ENCODE measurements around the gene KRT73.

KRT73 gene
- total RNA-seq, result 1.1 to 6.7 (median 3.5) reads per million in 4 experiments

DNA sequence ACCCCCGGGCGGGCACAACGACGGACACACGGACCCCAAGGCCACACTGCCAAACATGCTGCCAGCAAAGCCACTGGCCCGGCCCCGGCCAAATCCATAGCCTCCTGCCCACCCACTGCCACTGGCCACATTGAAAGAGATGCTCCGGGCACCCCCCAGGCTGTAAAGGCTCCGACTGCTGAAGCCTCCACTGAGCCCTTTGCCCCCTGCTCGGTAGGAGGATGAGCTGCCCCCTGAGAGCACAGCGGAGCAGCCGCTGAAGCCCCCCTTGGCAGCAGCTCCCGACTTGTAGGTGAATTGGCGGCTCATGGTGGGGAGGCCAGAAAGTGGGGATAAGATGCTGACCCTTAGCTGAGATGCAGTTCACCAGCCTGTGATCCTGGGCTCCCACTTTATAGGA is at the start of gene KRT73:
KRT73 (minus strand) TSS at position 344 of the 400 bp plus-strand sequence; CDS start at position 309, 35 bp downstream.
- DNase-seq, result no peak

DNA sequence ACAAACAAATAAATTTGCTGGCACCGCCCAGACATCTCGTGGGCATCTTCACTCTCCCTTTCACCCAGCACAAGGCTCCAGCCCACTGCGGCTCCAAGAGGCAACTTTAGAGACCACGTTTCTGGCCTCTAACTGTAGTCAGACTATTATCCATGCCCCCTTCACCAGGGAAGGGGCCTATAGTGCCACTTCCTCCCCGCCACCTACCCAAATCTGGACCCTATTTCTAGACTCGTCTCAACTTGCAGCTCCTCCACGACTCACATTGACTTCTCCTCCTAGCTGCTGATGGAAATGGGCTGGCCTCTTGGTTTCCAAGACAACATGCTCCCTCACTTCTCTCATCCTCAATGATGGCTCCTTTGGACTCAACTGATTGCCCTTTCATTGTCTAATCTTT is 49.6 kb upstream of the KRT73 start:
- DNase-seq, result no peak

DNA sequence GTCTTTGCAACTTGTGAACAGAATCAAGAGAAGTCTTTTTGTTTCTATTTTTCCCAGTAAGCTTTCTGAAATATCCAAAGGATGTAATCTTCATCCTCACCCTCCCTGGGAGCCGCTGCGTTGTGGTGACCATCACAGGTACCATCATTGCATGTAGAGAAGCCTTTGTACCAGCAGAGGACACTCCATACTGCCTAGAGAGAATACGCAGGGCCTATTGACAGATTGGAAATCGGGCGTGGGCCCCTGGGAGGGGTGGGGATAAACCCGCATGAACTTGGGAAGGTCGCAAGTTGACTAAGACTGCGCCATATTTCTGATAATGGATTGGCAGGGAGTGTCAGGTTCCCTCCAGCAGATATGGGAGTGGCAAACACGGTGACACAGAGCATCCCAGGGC is 49.1 kb upstream of the KRT73 start:
- DNase-seq, result no peak

DNA sequence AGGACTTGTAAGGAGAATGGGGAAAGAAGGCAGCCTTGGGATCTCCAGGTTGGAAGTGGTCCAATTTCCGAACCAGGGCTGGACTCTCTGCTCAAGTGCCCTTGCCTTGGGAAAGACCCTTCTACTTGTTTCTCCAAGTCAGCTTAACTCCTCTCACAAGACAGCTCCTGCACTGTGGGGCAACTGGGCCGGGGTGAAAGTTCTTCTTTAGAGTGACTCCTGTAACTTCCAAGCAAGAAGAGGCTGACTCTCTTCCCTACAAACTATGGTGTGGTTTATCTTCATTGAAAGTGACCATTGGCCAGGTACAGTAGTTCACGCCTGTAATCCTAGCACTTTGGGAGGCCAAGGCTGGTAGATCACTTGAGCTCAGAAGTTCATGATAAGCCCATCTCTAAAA is 48.1 kb upstream of the KRT73 start:
- DNase-seq, result no peak

DNA sequence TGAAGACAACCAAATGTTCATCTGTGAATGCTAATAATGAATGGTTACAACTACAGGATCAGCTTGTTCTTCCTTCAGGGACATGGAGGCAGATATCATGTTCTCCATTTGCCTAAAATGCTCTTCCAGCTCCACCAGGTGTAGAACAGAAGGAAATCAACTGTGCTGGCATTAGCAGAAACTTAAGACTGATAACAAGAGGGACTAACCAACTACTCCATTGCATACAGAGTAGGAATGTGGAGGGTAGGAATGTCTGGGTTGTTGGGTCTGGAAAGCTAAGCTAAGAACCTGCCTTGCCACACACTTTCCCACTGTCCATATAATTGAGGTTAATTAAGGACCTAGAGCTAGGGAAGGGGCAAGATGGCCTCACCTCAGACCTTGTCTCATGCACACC is 45.1 kb upstream of the KRT73 start:
- DNase-seq, result no peak

DNA sequence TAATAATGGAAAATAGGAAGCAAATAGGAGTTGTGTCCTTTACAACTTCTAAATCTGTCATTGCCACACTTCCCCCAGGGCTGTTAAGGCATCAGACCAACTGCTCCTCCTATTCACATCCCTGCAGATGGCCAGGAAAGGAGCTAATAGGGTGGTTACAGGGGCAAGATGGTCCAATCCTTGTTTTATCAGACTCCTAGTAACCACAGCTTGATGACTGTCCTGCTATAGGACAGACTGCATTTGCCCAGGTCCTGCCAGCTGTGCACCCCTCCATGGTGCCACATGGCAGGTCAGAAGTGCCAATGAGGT is 44.5 kb upstream of the KRT73 start:
- DNase-seq, result no peak

DNA sequence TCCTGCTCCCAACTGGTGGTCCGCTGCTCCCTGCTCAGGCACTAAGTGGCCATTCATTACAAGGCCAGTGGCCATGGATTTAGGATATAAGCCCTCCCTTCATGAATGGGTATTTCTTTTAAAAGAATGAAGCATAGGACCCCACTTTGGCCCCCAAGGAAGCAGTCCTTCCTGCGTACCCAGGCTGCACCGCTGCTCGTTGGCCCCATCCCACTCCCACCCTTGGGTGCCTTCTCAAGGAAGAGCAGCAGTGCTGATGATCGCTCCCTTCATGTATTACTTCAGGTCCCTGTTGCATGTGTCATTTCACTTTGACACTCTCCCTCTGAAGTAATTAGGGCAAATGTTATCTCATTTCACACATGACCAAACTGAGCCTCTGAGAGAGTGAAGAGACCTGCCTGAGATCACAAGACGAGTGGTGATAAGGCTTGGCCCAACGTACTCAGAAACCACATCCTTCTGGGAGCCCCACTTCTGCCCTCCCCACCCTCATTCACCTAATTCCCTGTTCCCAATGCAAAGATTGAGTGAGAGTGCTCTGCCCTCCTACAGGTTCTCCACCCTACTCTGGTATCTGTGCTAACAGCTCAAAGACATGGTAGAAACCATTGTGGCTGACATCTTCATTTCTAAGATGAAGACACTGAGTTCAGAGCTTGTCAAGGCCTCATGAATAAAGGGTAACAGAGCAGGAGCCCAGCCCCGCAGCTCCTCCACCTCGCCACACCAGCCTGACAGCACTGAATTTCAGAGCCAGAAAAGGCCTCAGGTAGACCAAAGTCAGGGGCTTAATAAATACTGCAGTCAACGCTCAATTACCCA is 43.9 kb upstream of the KRT73 start:
- no peak for DNase-seq

DNA sequence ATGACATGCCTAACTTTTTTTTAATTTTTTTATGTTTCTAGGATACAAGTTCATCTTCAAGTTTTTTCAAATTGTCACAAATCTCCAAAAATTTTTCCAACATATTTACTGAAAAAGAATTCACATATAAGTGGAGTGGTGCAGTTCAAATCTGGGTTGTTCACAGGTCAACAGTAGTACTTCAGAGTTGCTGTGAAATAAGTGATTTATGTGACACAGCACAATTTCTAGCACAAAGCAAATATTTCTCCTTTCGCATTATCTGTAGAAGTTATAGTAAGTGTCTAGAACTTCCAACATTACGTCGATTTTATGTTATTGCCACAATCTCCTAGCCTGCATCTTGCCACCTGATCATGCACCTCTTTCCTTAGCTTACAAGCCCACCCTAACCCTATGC is 43.3 kb upstream of the KRT73 start:
- no peak for DNase-seq

DNA sequence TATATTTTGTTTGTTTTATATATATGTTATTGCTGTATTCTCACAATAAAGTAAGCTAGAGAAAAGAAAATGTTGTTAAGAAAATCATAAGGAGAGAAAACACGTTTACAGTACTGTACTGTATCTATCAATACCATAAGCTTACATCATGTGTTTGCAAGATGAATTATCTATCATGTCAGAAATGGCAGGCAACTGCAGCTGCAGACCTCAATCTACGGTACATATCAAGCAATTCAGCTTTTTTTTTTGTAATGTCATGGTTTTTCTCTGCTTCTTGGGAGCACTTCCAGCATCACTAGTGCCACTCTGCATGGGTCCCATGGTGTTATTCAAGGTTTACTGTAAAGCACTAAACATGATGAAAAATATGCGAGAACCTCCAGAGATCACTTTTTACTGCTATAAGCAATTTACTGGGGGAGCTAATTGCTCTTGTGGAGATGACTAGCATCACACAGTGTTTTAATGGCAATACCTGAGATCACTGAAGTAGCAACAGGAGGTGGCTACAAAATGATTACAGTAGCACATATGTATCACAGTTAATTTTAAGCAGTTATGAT is 42.7 kb upstream of the KRT73 start:
- DNase-seq, result no peak

DNA sequence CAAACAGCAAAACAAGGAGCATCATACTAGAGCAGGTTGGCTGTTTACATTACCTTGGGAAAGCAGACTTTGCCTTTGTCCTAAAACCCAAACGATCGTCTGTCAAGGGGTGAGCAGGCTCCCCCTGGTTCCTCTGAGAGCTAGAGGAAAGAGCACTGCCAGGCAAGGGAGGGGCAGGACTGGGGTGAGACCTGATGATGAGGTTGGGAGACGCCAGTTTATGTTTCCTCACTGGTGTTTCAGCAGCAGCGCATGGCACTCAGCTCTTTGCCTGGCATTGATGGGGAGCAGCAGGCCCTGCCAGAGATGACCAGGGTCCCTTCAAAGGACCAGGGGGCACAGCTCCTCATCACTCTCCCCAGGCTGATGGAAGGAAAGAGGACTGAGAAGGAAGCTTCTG is 41.6 kb upstream of the KRT73 start:
- no peak for DNase-seq

DNA sequence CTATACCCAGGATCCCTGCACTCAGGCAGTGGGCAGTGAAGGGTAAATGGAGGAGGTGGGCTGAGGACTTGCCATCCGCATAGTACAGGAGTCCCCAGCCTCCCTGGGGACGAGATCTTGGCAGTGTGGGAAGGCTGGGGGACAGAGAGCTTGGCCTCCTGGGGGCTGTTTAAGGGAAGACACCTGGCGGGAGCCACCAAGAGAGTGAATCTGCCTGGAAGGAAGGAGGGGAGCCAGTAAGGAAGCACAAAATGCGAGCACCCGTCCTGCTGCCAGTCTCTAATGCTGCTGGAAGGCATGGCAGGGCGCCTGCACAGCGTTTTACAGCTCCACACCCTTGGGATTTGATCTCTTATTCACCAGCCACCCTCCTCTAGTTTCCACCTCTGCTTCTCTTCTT is 41.0 kb upstream of the KRT73 start:
- DNase-seq, result no peak

DNA sequence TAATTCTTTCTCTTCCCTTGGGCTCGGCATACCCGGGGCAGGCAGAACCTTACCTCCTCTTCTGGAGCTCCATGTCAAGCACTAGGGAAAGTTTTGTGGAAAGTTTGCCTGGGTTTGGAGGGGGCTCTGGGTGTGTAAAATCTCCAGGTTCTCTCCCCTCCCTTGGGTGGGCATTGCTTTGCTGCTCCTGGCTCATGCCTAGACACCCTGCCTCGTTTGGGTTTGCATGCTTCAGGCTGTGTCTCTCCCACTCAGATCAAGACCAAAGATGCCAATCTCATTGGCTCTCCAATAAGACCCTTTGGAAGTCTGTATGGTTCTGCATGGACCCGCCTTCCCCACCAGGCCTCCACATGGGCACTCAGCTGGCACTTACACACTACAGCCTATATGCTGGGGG is 39.8 kb upstream of the KRT73 start:
- DNase-seq, result no peak

DNA sequence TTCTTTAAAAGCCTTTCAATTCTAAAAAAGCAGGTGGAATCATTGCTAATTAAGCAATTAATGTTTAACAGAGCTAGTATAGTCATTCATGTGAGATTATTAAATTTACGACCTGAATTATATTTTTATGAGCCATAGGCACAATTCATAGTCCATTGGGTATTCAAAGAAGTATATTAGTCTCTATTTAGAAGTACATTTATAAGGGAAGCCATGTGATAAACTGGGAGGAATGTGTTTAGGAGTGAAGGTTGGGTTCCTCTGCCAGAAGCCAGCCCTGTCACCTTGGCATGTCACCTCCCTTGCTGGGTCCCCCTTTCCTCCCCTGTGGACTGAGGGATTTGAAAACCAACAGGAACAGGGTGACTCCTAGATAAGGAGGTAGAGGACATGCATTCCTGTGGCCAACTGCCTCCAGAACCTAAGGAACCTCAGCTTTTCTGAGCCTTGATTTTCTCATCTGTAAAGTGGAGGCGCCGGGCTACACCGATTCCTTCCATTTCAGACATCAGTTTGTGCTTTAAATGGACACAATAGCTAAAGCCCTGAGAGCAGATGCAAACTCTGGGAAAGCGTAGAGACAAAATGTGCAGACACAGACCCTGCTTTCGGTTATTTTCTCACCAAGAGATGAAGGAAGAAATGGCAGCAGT is 39.0 kb upstream of the KRT73 start:
- DNase-seq, result no peak

DNA sequence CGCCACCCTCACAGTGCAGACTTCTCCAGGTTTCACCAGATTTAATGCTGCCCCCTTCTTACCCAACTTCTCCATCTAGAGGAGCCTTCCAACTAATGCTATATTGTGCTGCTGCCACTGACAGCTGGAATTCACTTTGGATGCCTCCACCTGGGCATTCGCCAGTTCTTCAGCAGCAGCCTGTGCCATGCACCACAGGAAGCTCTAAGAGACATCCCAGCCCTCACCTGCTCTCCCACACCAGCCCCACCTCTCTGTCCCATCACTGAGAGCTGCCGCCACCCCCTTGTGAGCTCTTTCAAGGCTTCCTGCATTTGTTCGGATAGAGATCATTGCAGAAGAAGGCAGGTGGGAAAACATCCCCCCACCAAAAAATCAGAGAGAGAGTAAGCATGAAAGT is 38.3 kb upstream of the KRT73 start:
- DNase-seq, result no peak

DNA sequence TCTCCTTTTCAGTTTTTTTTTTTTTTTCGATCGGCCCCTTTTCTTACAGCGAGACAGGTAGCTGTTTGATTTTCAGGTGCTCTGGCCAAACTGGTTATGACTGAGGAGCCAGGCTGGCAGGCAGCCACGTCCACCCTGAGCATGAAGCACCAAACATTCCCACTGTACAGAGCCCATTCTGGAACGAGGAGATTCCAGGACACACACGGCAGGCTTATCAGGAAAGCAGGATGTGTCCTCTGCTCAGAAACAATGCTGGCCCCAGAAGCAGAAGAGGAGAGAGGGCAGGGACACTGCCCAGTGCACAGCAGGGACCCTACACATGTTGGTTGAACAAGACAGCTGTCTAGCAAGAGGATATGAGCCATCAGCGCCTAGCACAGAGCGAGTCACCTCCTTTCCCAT is 37.4 kb upstream of the KRT73 start:
- DNase-seq, result no peak

DNA sequence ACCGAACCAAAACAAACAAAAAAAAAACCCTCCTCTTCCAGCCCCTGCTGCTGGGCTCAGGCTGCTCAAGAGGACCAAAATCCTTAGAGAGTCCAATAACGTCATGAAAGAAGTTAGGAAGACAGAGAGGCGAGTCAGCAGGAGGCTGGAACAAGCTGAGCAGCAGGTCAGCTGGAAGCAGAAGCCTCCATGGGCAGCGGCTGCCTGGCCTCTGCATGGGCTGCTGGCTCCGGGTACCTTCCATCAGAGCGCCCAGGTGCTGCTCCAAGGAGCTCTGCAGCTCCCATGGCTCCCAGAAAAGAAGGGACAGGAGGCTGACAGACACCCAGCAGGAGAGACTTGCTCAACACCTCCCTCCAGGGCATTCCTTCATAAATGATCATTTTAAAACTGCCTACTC is 36.9 kb upstream of the KRT73 start:
- DNase-seq, result no peak

DNA sequence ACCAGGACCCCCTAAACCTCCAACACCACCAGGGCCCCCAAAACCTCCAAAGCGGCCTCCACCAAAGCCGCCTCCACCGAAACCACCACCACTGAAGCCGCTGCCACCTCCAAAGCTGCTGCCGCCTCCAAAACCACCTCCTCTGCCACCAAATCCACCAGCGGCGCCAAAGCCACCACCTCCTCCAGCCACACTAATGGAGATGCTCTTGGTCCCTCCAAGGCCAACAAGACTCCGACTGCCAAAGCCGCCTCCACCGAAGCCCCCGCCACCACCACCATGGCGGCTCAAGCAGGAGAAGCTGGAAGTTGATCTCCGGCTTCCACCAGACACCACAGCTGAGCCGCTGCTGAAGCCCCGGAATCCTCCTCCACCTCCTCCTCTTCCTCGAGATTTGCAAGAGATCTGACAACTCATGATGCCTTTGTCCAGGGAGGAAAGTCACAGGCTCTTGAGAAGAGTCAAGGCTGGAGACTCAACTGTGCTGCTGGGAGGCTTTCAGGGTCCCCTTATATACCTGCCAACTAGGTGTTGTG is 33.4 kb upstream of the KRT73 start, which contains the start of gene KRT2:
KRT2 (minus strand) TSS at position 486 of the 536 bp plus-strand sequence; CDS start at position 417, 69 bp downstream.
- DNase-seq, result no peak

DNA sequence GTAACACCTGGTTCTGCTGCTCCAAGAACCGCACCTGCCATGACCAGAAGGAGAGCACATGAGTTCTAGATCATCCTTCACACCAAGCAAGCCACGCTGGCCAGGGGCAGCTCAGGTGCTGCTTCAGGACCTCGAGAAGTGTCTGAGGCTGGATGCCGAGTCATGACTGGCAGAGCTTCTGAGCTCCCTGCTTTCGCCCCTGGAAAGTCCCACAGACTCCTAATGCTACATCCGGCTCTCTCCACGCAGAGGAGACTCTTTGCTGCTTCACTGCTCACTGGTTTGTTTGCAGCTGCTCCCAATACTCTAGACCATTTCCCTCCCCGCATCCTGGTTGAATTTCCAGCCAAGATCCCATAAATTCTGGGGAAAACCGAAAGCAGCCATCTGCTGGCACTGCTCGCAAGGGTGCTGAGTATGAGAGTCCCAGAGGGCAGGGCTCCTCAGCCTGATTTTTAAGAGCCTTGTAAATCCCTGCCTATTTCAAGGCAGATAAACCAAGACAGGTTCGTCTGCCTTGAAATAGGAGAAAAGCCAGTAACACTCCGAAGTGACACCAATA is 32.2 kb upstream of the KRT73 start:
- no peak for DNase-seq

DNA sequence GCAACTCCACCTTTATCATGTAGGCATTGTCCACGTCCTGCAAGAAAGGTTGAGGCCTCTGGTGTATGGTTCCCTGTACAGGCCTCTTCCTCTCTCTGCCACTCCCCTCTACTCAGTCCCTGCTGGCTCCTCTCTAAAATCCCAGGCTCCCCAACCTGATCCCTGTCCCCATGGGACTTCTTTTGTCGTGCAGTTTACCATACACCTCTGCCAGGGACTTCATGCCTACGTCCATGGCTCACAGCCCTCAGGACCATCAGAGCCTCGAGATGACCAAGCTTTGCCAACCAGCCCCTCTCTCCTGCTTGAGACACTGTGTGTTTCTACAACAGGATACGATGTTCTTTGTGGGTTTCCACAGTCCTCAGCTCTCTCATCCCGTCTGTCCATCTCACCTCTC is 30.7 kb upstream of the KRT73 start:
- DNase-seq, result no peak

DNA sequence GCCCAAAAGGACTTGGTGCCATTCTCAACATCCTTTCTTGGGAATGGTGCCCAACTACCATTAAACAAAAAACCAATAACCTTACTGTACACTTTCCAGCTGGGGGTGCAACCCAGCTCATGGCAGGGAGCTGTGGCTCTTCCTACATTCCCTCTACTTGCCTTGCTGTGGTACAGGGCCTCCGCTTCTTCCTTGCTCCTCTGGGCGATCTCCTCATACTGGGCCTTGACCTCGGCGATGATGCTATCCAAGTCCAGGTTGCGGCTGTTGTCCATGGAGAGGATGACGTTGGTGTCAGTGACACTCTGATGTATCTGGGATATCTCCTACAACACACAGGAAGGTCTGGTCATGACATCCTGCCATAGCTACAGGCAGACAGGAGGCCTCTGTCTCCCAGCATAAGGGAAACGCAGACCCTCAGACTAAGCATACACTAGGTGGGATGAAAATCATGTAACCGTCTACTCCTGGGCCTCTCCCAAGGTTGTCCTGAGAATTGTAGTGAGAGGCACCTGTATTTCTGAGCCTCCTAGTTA is 29.7 kb upstream of the KRT73 start:
- DNase-seq, result no peak

DNA sequence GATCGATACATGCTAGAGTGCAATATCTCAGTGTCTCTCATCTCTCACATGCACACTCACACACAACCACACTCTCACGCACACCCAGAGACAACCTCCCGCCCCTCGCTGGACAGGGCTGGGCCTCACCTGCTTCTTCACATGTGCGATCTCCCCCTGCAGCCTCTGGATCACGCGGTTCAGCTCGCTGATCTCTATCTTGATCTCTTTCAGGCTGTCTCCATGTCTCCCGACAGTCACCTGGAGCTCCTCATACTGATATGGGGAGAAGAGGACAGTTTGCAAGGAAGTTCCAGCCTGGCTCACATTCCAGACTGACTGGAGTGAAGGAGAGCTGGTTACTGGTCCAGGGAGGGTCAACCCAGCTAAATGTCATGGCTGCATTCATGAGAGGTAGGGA is 29.2 kb upstream of the KRT73 start:
- no peak for DNase-seq

DNA sequence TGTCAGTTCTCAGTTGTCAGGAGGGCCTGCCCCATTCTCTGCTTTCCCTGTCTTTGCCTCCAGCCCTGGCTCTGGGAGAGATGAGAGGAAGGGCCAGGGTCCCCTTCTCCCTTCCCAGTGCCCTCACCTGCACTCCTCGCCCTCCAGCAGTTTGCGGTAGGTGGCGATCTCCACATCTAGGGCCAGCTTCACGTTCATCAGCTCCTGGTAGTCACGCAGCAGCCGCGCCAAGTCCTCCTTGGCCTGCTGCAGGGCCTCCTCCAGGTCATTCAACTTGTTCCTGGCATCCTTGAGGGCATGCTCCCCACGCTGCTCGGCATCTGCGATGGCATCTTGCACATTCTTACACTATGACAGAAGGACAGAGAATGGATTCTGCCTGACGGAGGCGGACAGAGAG is 28.3 kb upstream of the KRT73 start:
- DNase-seq, result no peak

DNA sequence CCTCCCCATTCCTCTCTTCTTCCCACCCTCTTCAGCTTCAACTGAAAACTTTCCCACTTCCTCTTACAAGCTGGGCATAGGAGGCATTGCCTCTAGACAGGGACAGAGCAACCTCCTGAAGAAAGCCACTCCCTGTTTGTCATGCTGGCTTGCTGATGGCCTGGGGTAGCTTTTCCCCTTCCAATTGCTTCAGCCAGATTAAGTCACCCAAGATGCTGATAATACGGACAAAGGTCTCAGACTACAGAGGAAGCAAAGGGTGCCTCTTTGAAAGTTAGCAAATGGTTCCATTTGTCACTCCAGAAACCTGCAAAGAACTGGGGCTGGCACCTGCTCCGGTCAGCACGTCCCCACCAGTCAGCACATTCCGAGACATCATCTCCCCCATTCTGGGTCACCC is 27.6 kb upstream of the KRT73 start:
- no peak for DNase-seq

Data from effector CD8-positive, alpha-beta T cell (primary cell).